Measurements from ENCODE around the gene LAMC3. TPM values are rescaled to one million over a fixed set of nuclear protein-coding genes. Genes with fewer than 3 reads are reported as not detected.

Gene LAMC3
- total and polyA plus RNA-seq, 2 experiments from 2014 or later: 29.5 to 43.4 TPM

DNA sequence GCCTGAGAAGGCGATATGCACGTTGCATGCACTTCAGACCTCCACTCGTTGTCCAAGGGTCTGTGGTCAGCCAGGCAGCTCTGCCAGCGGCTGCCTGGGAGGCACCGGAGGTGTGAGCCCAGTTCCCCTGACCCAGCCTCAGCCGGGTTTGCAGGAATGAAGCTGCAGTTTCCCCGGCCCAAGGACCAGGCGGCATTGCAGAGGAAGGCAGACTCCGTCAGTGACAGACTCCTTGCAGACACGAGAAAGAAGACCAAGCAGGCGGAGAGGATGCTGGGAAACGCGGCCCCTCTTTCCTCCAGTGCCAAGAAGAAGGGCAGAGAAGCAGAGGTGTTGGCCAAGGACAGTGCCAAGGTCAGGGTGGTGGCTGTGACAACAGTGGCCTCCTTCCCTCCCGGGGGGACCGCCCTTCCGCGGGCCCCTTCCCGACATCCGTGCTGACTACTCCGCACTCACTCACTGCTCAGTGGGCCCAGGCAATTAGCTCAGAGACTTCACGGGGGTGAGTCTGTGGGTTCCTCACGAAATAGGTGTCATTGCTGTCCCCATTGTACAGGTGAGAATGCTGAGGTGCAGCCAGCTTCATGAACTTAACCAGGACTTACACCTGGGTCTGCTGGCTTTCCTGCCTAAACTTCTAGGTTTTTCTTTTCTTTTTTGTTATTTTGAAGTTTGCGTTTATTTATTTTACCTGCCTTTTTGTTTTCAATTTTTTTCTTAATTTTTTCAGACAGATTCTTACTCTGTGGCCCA, 76.6 kb downstream of the LAMC3 start:
- Histone ChIP-seq H3K27ac (no peak overlapping the region), H3K9me2 (replicated peaks; ENCODE audit: insufficient read depth) (no peaks in the 10 kb centered on the region), H3K9me3 (ENCODE audit: low read depth) (no peaks in the 10 kb centered on the region), H3K4me2 (no peak overlapping the region), H3K36me3 (replicated peaks; ENCODE audit: insufficient read depth, low read depth) (no peaks in the 10 kb centered on the region), H3K4me3 (no peak overlapping the region), H3K4me1 (ENCODE audit: insufficient read depth) (no peaks in the 10 kb centered on the region), H2AFZ (no peak overlapping the region), H4K20me1 (ENCODE audit: insufficient read depth, poor library complexity, severe bottlenecking) (no peaks in the 10 kb centered on the region), H3K79me2 (no peaks in the 10 kb centered on the region), H3K27me3 (no peaks in the 10 kb centered on the region)
- 90% methylated on average over 23 of the region's 23 CpGs for WGBS (ENCODE audit: low lambda C conversion rate, missing lambda C conversion rate)
- no peak for TF ChIP-seq EZH2 (IDR thresholded peaks at IDR 0.05; ENCODE audit: borderline replicate concordance)
- no peak for TF ChIP-seq CTCF (IDR thresholded peaks at IDR 0.05; ENCODE audit: poor library complexity)
- TF ChIP-seq EZH2phosphoT487 (IDR thresholded peaks at IDR 0.05; ENCODE audit: low read depth, severe bottlenecking, unreplicated experiment): no peak
- DNase-seq (ENCODE audit: low spot score): no peak

GRCh38 chr9:131087354-131087893, 78.5 kb downstream of the LAMC3 start:
- H3K79me2 ChIP-seq: no peaks in the 10 kb centered on the region
- H3K27ac ChIP-seq: no peak overlapping the region
- H3K9me2 ChIP-seq (replicated peaks; ENCODE audit: insufficient read depth): no peaks in the 10 kb centered on the region
- no peaks in the 10 kb centered on the region for H3K27me3 ChIP-seq
- H3K4me1 ChIP-seq (ENCODE audit: insufficient read depth): no peaks in the 10 kb centered on the region
- no peaks in the 10 kb centered on the region for H3K36me3 ChIP-seq (replicated peaks; ENCODE audit: insufficient read depth, low read depth)
- no peak overlapping the region for H2AFZ ChIP-seq
- no peak for TF ChIP-seq EZH2phosphoT487 (IDR thresholded peaks at IDR 0.05; ENCODE audit: low read depth, severe bottlenecking, unreplicated experiment)
- no peak for TF ChIP-seq CTCF (IDR thresholded peaks at IDR 0.05; ENCODE audit: poor library complexity)
- no peak for TF ChIP-seq EZH2 (IDR thresholded peaks at IDR 0.05; ENCODE audit: borderline replicate concordance)
- 97% methylated on average over 18 of the region's 19 CpGs for WGBS (ENCODE audit: low lambda C conversion rate, missing lambda C conversion rate)
- no peak overlapping the region for H3K4me3 ChIP-seq
- H3K9me3 ChIP-seq (ENCODE audit: low read depth): no peaks in the 10 kb centered on the region
- no peak for DNase-seq (ENCODE audit: low spot score)
- no peaks in the 10 kb centered on the region for H4K20me1 ChIP-seq (ENCODE audit: insufficient read depth, poor library complexity, severe bottlenecking)
- H3K4me2 ChIP-seq: no peak overlapping the region

DNA sequence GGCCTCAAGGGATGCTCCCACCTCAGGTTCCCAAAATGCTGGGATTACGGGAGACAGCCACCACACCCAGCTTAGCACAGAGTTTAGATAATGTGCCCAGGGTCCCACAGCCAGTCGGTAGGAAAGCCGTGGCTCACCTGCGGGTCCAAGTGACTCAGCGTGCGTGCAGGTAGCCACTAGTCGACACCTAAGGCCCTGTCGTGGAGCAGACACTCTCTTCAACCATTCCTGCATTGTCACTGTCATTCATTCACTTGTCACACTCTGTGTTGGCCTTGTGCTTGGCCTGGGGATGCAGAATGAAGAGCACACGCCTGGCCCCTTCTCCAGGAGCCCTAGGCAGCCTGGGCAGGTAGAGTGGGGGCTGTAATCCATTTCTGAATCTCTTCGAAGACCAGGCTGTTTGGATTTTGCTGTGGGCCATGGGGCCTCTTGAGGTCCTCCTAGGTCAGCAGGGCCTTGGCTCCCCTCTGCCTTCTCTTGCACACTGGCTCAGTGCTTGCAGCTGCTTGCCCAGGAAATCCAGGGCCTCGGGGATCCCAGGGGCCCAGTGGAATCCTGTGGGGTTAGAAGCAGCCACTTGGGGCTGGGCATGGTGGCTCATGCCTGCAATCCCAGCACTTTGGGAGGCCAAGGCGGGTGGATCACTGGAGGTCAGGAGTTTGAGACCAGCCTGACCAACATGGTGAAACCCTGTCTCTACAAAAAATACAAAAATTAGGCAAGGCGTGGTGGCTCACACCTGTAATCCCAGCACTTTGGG, 81.2 kb downstream of the LAMC3 start:
- 90% methylated on average over 12 of the region's 13 CpGs for WGBS (ENCODE audit: low lambda C conversion rate, missing lambda C conversion rate)
- Histone ChIP-seq H3K79me2 (no peaks in the 10 kb centered on the region), H3K4me2 (no peak overlapping the region), H3K27ac (no peak overlapping the region), H4K20me1 (ENCODE audit: insufficient read depth, poor library complexity, severe bottlenecking) (no peaks in the 10 kb centered on the region), H3K27me3 (peaks cover 6% of the 10 kb centered on the region), H3K4me3 (no peak overlapping the region), H2AFZ (no peak overlapping the region), H3K36me3 (replicated peaks; ENCODE audit: insufficient read depth, low read depth) (no peaks in the 10 kb centered on the region), H3K4me1 (ENCODE audit: insufficient read depth) (no peaks in the 10 kb centered on the region), H3K9me3 (ENCODE audit: low read depth) (no peaks in the 10 kb centered on the region), H3K9me2 (replicated peaks; ENCODE audit: insufficient read depth) (no peaks in the 10 kb centered on the region)
- TF ChIP-seq EZH2 (IDR thresholded peaks at IDR 0.05; ENCODE audit: borderline replicate concordance): no peak
- no peak for TF ChIP-seq CTCF (IDR thresholded peaks at IDR 0.05; ENCODE audit: poor library complexity)
- no peak for TF ChIP-seq EZH2phosphoT487 (IDR thresholded peaks at IDR 0.05; ENCODE audit: low read depth, severe bottlenecking, unreplicated experiment)
- DNase-seq (ENCODE audit: low spot score): no peak
